Measurements from ENCODE around the gene PHACTR4. TPM values are rescaled to one million over a fixed set of nuclear protein-coding genes. Genes with fewer than 3 reads are reported as not detected.

PHACTR4 gene
- total and polyA plus RNA-seq, 10 of the 15 experiments (the other 5 are each of a cell fraction or from before 2014, with no cell fraction given) = 8.9 to 34.2 (median 12.5) TPM

DNA sequence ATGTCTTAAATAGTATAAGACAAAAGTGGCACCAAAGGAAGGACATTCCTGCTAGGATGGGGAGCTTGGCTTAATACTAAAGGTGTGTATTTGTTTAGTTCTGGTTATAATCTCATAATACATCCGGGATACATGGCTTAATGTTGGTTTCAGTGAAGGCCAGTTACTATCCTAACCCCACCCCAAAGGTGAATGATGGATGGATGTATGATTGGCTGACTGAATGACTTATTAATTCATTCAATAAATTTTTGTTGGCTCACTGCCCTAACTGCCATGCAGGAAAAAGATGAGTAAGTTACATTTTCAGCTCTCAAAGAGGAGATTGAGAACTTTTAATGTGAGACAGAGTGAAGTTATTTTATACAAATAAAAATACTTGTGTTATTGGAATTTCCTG, 52.2 kb downstream of the PHACTR4 start (continued):
- TF ChIP-seq SP1 (IDR thresholded peaks at IDR 0.05; ENCODE audit: low read depth, low read length) (no peak), EZH2 (IDR thresholded peaks at IDR 0.05; ENCODE audit: borderline replicate concordance, control insufficient read depth, low read depth, low read length) (no peak), ZNF384 (IDR thresholded peaks at IDR 0.05; ENCODE audit: borderline replicate concordance, low read depth, low read length) (no peak)
- TF ChIP-seq, protein P1, sequence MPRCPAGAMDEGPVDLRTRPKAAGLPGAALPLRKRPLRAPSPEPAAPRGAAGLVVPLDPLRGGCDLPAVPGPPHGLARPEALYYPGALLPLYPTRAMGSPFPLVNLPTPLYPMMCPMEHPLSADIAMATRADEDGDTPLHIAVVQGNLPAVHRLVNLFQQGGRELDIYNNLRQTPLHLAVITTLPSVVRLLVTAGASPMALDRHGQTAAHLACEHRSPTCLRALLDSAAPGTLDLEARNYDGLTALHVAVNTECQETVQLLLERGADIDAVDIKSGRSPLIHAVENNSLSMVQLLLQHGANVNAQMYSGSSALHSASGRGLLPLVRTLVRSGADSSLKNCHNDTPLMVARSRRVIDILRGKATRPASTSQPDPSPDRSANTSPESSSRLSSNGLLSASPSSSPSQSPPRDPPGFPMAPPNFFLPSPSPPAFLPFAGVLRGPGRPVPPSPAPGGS (IDR thresholded peaks at IDR 0.05; ENCODE audit: borderline replicate concordance, insufficient read depth, low read depth, low read length, poor library complexity, severe bottlenecking) = no peak
- TF ChIP-seq, protein P2, sequence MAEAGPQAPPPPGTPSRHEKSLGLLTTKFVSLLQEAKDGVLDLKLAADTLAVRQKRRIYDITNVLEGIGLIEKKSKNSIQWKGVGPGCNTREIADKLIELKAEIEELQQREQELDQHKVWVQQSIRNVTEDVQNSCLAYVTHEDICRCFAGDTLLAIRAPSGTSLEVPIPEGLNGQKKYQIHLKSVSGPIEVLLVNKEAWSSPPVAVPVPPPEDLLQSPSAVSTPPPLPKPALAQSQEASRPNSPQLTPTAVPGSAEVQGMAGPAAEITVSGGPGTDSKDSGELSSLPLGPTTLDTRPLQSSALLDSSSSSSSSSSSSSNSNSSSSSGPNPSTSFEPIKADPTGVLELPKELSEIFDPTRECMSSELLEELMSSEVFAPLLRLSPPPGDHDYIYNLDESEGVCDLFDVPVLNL (IDR thresholded peaks at IDR 0.05; ENCODE audit: low read depth, low read length) = no peak

DNA sequence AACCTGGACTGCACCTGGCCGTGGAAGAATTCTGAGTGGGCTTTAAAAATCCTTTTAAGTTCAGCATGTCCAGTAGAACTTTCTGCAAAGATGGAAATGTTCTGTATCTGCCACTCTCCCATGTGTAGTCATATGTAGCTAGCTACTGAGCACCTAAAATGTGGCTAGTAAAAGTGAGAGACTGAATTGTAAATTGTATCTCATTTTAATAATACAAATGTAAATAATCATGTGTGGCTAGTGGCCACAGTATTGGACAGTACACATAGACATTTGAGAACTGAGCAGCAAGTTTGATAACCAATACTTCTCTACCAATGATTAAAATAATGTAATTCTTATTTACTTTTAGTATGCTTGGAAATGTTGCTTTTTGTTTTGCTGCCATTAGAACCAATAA, 57.3 kb downstream of the PHACTR4 start:
- Histone ChIP-seq H3K4me2 (ENCODE audit: control insufficient read depth, insufficient read depth) (no peak overlapping the region), H3K9me3 (replicated peaks; ENCODE audit: control insufficient read depth, insufficient read depth, low read length) (no peaks in the 10 kb centered on the region)
- TF ChIP-seq, protein P3, sequence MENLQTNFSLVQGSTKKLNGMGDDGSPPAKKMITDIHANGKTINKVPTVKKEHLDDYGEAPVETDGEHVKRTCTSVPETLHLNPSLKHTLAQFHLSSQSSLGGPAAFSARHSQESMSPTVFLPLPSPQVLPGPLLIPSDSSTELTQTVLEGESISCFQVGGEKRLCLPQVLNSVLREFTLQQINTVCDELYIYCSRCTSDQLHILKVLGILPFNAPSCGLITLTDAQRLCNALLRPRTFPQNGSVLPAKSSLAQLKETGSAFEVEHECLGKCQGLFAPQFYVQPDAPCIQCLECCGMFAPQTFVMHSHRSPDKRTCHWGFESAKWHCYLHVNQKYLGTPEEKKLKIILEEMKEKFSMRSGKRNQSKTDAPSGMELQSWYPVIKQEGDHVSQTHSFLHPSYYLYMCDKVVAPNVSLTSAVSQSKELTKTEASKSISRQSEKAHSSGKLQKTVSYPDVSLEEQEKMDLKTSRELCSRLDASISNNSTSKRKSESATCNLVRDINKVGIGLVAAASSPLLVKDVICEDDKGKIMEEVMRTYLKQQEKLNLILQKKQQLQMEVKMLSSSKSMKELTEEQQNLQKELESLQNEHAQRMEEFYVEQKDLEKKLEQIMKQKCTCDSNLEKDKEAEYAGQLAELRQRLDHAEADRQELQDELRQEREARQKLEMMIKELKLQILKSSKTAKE (IDR thresholded peaks at IDR 0.05; ENCODE audit: low read depth, poor library complexity, severe bottlenecking) = no peak
- no peak for TF ChIP-seq ASH2L (IDR thresholded peaks at IDR 0.05; ENCODE audit: borderline replicate concordance, low read depth)
- TF ChIP-seq MTA3 (IDR thresholded peaks at IDR 0.05; ENCODE audit: borderline replicate concordance, low read length) = no peak
- no peak for TF ChIP-seq SIX5 (IDR thresholded peaks at IDR 0.05; ENCODE audit: low read depth, low read length, severe bottlenecking)
- no peak for TF ChIP-seq DPF2 (IDR thresholded peaks at IDR 0.05)
- TF ChIP-seq SMAD5 (IDR thresholded peaks at IDR 0.05; ENCODE audit: low read depth) = no peak
- TF ChIP-seq, protein P4, sequence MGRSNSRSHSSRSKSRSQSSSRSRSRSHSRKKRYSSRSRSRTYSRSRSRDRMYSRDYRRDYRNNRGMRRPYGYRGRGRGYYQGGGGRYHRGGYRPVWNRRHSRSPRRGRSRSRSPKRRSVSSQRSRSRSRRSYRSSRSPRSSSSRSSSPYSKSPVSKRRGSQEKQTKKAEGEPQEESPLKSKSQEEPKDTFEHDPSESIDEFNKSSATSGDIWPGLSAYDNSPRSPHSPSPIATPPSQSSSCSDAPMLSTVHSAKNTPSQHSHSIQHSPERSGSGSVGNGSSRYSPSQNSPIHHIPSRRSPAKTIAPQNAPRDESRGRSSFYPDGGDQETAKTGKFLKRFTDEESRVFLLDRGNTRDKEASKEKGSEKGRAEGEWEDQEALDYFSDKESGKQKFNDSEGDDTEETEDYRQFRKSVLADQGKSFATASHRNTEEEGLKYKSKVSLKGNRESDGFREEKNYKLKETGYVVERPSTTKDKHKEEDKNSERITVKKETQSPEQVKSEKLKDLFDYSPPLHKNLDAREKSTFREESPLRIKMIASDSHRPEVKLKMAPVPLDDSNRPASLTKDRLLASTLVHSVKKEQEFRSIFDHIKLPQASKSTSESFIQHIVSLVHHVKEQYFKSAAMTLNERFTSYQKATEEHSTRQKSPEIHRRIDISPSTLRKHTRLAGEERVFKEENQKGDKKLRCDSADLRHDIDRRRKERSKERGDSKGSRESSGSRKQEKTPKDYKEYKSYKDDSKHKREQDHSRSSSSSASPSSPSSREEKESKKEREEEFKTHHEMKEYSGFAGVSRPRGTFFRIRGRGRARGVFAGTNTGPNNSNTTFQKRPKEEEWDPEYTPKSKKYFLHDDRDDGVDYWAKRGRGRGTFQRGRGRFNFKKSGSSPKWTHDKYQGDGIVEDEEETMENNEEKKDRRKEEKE (IDR thresholded peaks at IDR 0.05) = no peak
- TF ChIP-seq, protein P1 (IDR thresholded peaks at IDR 0.05; ENCODE audit: borderline replicate concordance, insufficient read depth, low read depth, low read length, poor library complexity, severe bottlenecking) = no peak
- TF ChIP-seq MEF2B (IDR thresholded peaks at IDR 0.05; ENCODE audit: partially characterized antibody, poor library complexity, severe bottlenecking) = no peak

More for the DNA sequence above, 57.3 kb downstream of the PHACTR4 start:
- Histone ChIP-seq H2AFZ (ENCODE audit: control insufficient read depth, low read depth, low read length) (no peak overlapping the region), H3K27ac (ENCODE audit: control insufficient read depth, insufficient read depth) (no peak overlapping the region), H3K36me3 (ENCODE audit: control insufficient read depth in 2 of 2, insufficient read depth in 2 of 2, low read length in 1 of 2) (no peaks in the 10 kb centered on the region), H3K9ac (ENCODE audit: control insufficient read depth, insufficient read depth, low read length) (no peak overlapping the region), H3K4me3 (no peak overlapping the region), H3K27me3 (replicated peaks in 1 of 2; ENCODE audit: control insufficient read depth in 2 of 2, insufficient read depth in 2 of 2, low read length in 1 of 2) (no peaks in the 10 kb centered on the region), H3K4me1 (ENCODE audit: control insufficient read depth, insufficient read depth, low read length) (peaks cover 8% of the 10 kb centered on the region), H3K79me2 (ENCODE audit: control insufficient read depth, insufficient read depth, low read length) (no peaks in the 10 kb centered on the region), H4K20me1 (ENCODE audit: control insufficient read depth, insufficient read depth) (no peaks in the 10 kb centered on the region)
- CTCF ChIA-PET = interaction anchor here (2.5 kb wide), 1 partner anchor 11 kb away, joined by 7 read pairs; no protein-coding TSS in a partner anchor
- DNase-seq (ENCODE audit: low read depth, low spot score) (no peak), FAIRE-seq (no peak), ATAC-seq (no peak)
- RAD21 ChIA-PET (ENCODE audit: unreplicated experiment) = no interaction called here
- no TSS peak for BruUV-seq (replicated peaks)
- in situ Hi-C loops (cut with MboI) (no loop called here), intact Hi-C loops (cut with micrococcal nuclease; ENCODE audit: unreplicated experiment) (no loop called here)
- SMC1A ChIA-PET (ENCODE audit: uncharacterized antibody, unreplicated experiment) = no interaction called here
- 100% methylated on average over 1 of the region's 1 CpG for WGBS (ENCODE audit: insufficient coverage, insufficient replicate concordance, low lambda C conversion rate, missing lambda C conversion rate)
- POLR2A ChIA-PET = interaction anchor here (0.6 kb wide), 1 partner anchor 23 kb away, joined by 3 read pairs; no protein-coding TSS in a partner anchor
